Neural cell (in vitro differentiated cells): ENCODE measurements around the gene OLIG2. TPM values are rescaled to one million over a fixed set of nuclear protein-coding genes. Genes with fewer than 3 reads are reported as not detected.

ENCODE experiments used
- H2AFZ ChIP-seq: fragments of 200-600, 300-800 bp; sonication (generic), shearing (Covaris generic); 2 replicates; pipeline ENCODE4 v1.6.0; 2014; ENCODE audit warnings: low read depth, mild to moderate bottlenecking, antibody characterized with exemption, low read length, moderate library complexity
- H3F3A ChIP-seq: fragments of 200-600 bp; shearing (Covaris generic); 2 replicates; pipeline ENCODE4 v1.6.1; 2016; ENCODE audit warnings: mild to moderate bottlenecking, moderate library complexity, mixed read lengths, antibody characterized with exemption, low read length; ENCODE audit not compliant: insufficient read depth, poor library complexity, severe bottlenecking
- H3K27ac ChIP-seq: fragments of 200-600, 300-800 bp; sonication (generic), shearing (Covaris generic); 2 replicates; pipeline ENCODE4 v1.5.1; 2014; ENCODE audit warnings: mild to moderate bottlenecking, low read length, moderate library complexity
- H3K27me3 ChIP-seq: fragments of 300-800, 200-600 bp; sonication (generic), shearing (Covaris generic); 2 replicates; pipeline ENCODE4 v1.6.0; 2014; ENCODE audit warnings: mild to moderate bottlenecking, low read depth, low read length, moderate library complexity; ENCODE audit not compliant: insufficient read depth
- H3K36me3 ChIP-seq: fragments of 300-800, 200-600 bp; sonication (generic), shearing (Covaris generic); 2 replicates; pipeline ENCODE4 v1.5.1; 2014; ENCODE audit warnings: mild to moderate bottlenecking, antibody characterized with exemption, low read length, moderate library complexity; ENCODE audit not compliant: insufficient read depth
- H3K4me2 ChIP-seq: fragments of 300-800, 200-600 bp; sonication (generic), shearing (Covaris generic); 2 replicates; pipeline ENCODE4 v1.6.0; 2014; ENCODE audit warnings: mild to moderate bottlenecking, low read length
- H3K4me3 ChIP-seq: fragments of 300-800, 200-600 bp; sonication (generic), shearing (Covaris generic); 2 replicates; pipeline ENCODE4 v1.5.1; 2014; ENCODE audit warnings: mild to moderate bottlenecking, low read length, moderate library complexity
- H3K79me2 ChIP-seq: fragments of 200-600 bp; shearing (Covaris generic); replicated peaks from 2 replicates; pipeline ENCODE4 v1.6.0; 2014; ENCODE audit warnings: mild to moderate bottlenecking, low read length, moderate library complexity; ENCODE audit not compliant: insufficient read depth
- H3K9ac ChIP-seq: fragments of 300-800, 200-600 bp; sonication (generic), shearing (Covaris generic); 2 replicates; pipeline ENCODE4 v1.6.1; 2016; ENCODE audit warnings: mild to moderate bottlenecking, low read length, mixed read lengths
- H3K9me2 ChIP-seq: fragments of 200-600 bp; shearing (Covaris generic); 2 replicates; pipeline ENCODE4 v1.6.1; 2016; ENCODE audit warnings: mild to moderate bottlenecking, low read length, mixed read lengths; ENCODE audit not compliant: insufficient read depth
- H3K9me3 ChIP-seq: fragments of 200-600, 300-800 bp; sonication (generic), shearing (Covaris generic); 2 replicates; pipeline ENCODE4 v1.6.1; 2016; ENCODE audit warnings: mild to moderate bottlenecking, mixed run types, low read length, moderate library complexity, mixed read lengths
- H4K20me1 ChIP-seq: fragments of 200-600 bp; shearing (Covaris generic); 2 replicates; pipeline ENCODE4 v1.6.1; 2016; ENCODE audit warnings: mild to moderate bottlenecking, mixed run types; ENCODE audit not compliant: insufficient read depth
- EP300 ChIP-seq: fragments of 450-650 bp; conservative IDR thresholded peaks from 2 replicates; pipeline ENCODE4 v1.6.1; 2014; ENCODE audit warnings: antibody characterized with exemption, mild to moderate bottlenecking, moderate library complexity; ENCODE audit not compliant: poor library complexity, severe bottlenecking
- EZH2 ChIP-seq: fragments of 200-600, 300-800 bp; shearing (Covaris generic), sonication (generic); IDR thresholded peaks from 2 replicates; pipeline ENCODE4 v1.6.1; 2014; ENCODE audit warnings: antibody characterized with exemption, low read length, borderline replicate concordance, mild to moderate bottlenecking; ENCODE audit not compliant: insufficient read depth, poor library complexity, severe bottlenecking
- MXI1 ChIP-seq: fragments of 450-650 bp; conservative IDR thresholded peaks from 2 replicates; pipeline ENCODE4 v1.6.1; 2014; ENCODE audit warnings: antibody characterized with exemption, mild to moderate bottlenecking; ENCODE audit not compliant: poor library complexity, severe bottlenecking
- POLR2AphosphoS5 ChIP-seq: IDR thresholded peaks from 2 replicates; pipeline ENCODE4 v1.6.1; 2012
- RAD21 ChIP-seq: fragments of 450-650 bp; conservative IDR thresholded peaks from 2 replicates; pipeline ENCODE4 v1.6.1; 2014; ENCODE audit warnings: antibody characterized with exemption, mild to moderate bottlenecking, moderate library complexity
- SMC3 ChIP-seq: fragments of 450-650 bp; conservative IDR thresholded peaks from 2 replicates; pipeline ENCODE4 v1.6.1; 2014; ENCODE audit warnings: antibody characterized with exemption, mild to moderate bottlenecking, moderate library complexity; ENCODE audit not compliant: poor library complexity
- TAF1 ChIP-seq: IDR thresholded peaks from 2 replicates; pipeline ENCODE4 v1.6.1; 2012; ENCODE audit warnings: low read depth
- polyA plus RNA-seq: library from polyadenylated mRNA; depleted of rRNA; stranded (reverse); fragments of >200 nt; gene quantifications from 2 replicates; pipeline ENCODE4 v1.2.3, GENCODE V29; 2014
- TF ChIP-seq, protein P1 (sequence below): fragments of 450-650 bp; IDR thresholded peaks from 2 replicates; pipeline ENCODE4 v1.5.1; 2014; ENCODE audit warnings: antibody characterized with exemption, mild to moderate bottlenecking, moderate library complexity; ENCODE audit not compliant: poor library complexity, severe bottlenecking
- TF ChIP-seq, protein P2 (sequence below): IDR thresholded peaks from 2 replicates; pipeline ENCODE4 v1.6.1; 2012; ENCODE audit warnings: borderline replicate concordance

The OLIG2 gene
- polyA plus RNA-seq, 1 donor from 2014 or later = 0.90 TPM

DNA sequence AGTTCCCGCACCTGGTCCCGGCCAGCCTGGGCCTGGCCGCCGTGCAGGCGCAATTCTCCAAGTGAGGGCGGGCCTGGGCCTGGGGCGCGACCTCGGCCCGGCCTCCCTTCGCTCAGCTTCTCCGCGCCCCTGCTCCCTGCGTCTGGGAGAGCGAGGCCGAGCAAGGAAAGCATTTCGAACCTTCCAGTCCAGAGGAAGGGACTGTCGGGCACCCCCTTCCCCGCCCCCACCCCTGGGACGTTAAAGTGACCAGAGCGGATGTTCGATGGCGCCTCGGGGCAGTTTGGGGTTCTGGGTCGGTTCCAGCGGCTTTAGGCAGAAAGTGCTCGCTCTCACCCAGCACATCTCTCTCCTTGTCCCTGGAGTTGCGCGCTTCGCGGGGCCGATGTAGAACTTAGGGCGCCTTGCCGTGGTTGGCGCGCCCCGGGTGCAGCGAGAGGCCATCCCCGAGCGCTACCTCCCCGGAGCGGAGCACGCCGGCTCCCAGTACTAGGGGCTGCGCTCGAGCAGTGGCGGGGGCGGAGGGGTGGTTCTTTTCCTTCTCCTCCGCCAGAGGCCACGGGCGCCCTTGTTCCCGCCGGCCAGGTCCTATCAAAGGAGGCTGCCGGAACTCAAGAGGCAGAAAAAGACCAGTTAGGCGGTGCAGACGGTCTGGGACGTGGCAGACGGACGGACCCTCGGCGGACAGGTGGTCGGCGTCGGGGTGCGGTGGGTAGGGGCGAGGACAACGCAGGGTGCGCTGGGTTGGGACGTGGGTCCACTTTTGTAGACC, 45.4 kb downstream of the OLIG2 start:
- Histone ChIP-seq H3K36me3 (no peaks in the 10 kb centered on the region), H3F3A (no peaks in the 10 kb centered on the region), H3K4me2 (peak overlapping the region; percentile 30), H3K4me3 (peak overlapping the region; percentile 76), H3K9me3 (peaks cover 14% of the 10 kb centered on the region), H3K27ac (no peak overlapping the region), H4K20me1 (no peaks in the 10 kb centered on the region), H3K9ac (no peak overlapping the region), H3K27me3 (peaks cover 83% of the 10 kb centered on the region), H2AFZ (no peak overlapping the region), H3K79me2 (no peaks in the 10 kb centered on the region), H3K9me2 (no peaks in the 10 kb centered on the region)
- TF ChIP-seq, protein P1, sequence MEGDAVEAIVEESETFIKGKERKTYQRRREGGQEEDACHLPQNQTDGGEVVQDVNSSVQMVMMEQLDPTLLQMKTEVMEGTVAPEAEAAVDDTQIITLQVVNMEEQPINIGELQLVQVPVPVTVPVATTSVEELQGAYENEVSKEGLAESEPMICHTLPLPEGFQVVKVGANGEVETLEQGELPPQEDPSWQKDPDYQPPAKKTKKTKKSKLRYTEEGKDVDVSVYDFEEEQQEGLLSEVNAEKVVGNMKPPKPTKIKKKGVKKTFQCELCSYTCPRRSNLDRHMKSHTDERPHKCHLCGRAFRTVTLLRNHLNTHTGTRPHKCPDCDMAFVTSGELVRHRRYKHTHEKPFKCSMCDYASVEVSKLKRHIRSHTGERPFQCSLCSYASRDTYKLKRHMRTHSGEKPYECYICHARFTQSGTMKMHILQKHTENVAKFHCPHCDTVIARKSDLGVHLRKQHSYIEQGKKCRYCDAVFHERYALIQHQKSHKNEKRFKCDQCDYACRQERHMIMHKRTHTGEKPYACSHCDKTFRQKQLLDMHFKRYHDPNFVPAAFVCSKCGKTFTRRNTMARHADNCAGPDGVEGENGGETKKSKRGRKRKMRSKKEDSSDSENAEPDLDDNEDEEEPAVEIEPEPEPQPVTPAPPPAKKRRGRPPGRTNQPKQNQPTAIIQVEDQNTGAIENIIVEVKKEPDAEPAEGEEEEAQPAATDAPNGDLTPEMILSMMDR = no peak
- TF ChIP-seq POLR2AphosphoS5 (peak; percentile 4), TAF1 (no peak), MXI1 (no peak), RAD21 (no peak), SMC3 (no peak), EZH2 (no peak), EP300 (no peak)

DNA sequence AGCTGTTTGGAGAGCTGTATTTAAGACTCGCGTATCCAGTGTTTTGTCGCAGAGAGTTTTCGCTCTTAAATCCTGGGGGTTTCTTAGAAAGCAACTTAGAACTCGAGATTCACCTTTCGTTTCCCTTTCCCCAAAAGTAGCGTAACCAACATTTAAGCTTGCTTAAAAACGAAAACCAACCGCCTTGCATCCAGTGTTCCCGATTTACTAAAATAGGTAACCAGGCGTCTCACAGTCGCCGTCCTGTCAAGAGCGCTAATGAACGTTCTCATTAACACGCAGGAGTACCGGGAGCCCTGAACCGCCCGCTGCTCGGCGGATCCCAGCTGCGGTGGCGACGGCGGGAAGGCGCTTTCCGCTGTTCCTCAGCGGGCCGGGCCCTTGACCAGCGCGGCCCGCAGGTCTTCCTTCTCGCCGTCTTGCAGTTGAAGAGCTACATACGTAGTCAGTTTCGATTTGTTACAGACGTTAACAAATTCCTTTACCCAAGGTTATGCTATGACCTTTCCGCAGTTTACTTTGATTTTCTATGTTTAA, 46.1 kb downstream of the OLIG2 start:
- Histone ChIP-seq H3K9me3 (peaks cover 14% of the 10 kb centered on the region), H3K27ac (no peak overlapping the region), H3K9ac (no peak overlapping the region)

More for the DNA sequence above, 46.1 kb downstream of the OLIG2 start:
- no peaks in the 10 kb centered on the region for H4K20me1 ChIP-seq
- H3K36me3 ChIP-seq = no peaks in the 10 kb centered on the region
- no peaks in the 10 kb centered on the region for H3K9me2 ChIP-seq
- H3K4me3 ChIP-seq = peak overlapping the region; percentile 76
- H2AFZ ChIP-seq = no peak overlapping the region
- H3K4me2 ChIP-seq = no peak overlapping the region
- H3K27me3 ChIP-seq = peaks cover 77% of the 10 kb centered on the region
- H3K79me2 ChIP-seq = no peaks in the 10 kb centered on the region
- H3F3A ChIP-seq = no peaks in the 10 kb centered on the region
- TF ChIP-seq POLR2AphosphoS5 = peak; percentile 14
- TF ChIP-seq EZH2 = peak; percentile 32
- TF ChIP-seq, protein P2, sequence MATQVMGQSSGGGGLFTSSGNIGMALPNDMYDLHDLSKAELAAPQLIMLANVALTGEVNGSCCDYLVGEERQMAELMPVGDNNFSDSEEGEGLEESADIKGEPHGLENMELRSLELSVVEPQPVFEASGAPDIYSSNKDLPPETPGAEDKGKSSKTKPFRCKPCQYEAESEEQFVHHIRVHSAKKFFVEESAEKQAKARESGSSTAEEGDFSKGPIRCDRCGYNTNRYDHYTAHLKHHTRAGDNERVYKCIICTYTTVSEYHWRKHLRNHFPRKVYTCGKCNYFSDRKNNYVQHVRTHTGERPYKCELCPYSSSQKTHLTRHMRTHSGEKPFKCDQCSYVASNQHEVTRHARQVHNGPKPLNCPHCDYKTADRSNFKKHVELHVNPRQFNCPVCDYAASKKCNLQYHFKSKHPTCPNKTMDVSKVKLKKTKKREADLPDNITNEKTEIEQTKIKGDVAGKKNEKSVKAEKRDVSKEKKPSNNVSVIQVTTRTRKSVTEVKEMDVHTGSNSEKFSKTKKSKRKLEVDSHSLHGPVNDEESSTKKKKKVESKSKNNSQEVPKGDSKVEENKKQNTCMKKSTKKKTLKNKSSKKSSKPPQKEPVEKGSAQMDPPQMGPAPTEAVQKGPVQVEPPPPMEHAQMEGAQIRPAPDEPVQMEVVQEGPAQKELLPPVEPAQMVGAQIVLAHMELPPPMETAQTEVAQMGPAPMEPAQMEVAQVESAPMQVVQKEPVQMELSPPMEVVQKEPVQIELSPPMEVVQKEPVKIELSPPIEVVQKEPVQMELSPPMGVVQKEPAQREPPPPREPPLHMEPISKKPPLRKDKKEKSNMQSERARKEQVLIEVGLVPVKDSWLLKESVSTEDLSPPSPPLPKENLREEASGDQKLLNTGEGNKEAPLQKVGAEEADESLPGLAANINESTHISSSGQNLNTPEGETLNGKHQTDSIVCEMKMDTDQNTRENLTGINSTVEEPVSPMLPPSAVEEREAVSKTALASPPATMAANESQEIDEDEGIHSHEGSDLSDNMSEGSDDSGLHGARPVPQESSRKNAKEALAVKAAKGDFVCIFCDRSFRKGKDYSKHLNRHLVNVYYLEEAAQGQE = no peak
